HEK293 (cell line): ENCODE results near the gene NEGR1.

Experiments used
- CTCF ChIA-PET: fragments of 350-600 bp; formaldehyde crosslinking; extraction: SDS; loops from one replicate; lab custom pipeline; 2021; ENCODE audit warnings: antibody characterized with exemption; lab: Yijun Ruan, JAX
- POLR2A ChIA-PET: fragments of 300-600 bp; formaldehyde crosslinking; extraction: SDS; loops from one replicate; lab custom pipeline; 2020; ENCODE audit warnings: antibody characterized with exemption, inconsistent platforms; lab: Yijun Ruan, JAX
- H3K27ac ChIP-seq: fragments of 200-500 bp; sonication (Bioruptor generic); 2 replicates; pipeline ENCODE4 v1.5.1; 2014; ENCODE audit warnings: low read depth, low read length, control low read depth, inconsistent platforms; ENCODE audit errors: extremely low read depth
- H3K36me3 ChIP-seq, 2 experiments: fragments of 200-500 bp in 1 of 2; sonication (Bioruptor generic) in 1 of 2; 1 replicate in 1 of 2; 2 replicates in 1 of 2; pipeline ENCODE4 v1.5.1; 2014 to 2017; ENCODE audit warnings: inconsistent platforms in 2 of 2, low read length in 2 of 2; ENCODE audit not compliant: control insufficient read depth in 2 of 2, insufficient read depth in 1 of 2
- H3K4me1 ChIP-seq: fragments of 200-500 bp; sonication (Bioruptor generic); 2 replicates; pipeline ENCODE4 v1.5.1; 2014; ENCODE audit warnings: mild to moderate bottlenecking, low read length, inconsistent platforms; ENCODE audit not compliant: control insufficient read depth, insufficient read depth
- H3K4me3 ChIP-seq: 2 replicates; pipeline ENCODE4 v1.5.1; 2011; ENCODE audit warnings: low read depth, mild to moderate bottlenecking, control low read depth, low read length, moderate library complexity
- H3K9me3 ChIP-seq: fragments of 200-500 bp; sonication (Bioruptor generic); 2 replicates; pipeline ENCODE4 v1.5.1; 2014; ENCODE audit warnings: low read depth, low read length, inconsistent platforms; ENCODE audit not compliant: control insufficient read depth, insufficient read depth
- GLI4 ChIP-seq: fragments of 450-650 bp; formaldehyde crosslinking; IDR thresholded peaks from 2 replicates; pipeline ENCODE4 v1.5.1; 2016; ENCODE audit warnings: missing biosample characterization, missing genetic modification characterization
- HOXA7 ChIP-seq: sonication (generic); formaldehyde crosslinking; IDR thresholded peaks from 2 replicates; pipeline ENCODE4 v1.8.1; 2022; ENCODE audit warnings: missing genetic modification reagents, borderline replicate concordance
- KLF9 ChIP-seq: fragments of 450-650 bp; formaldehyde crosslinking; IDR thresholded peaks from 2 replicates; pipeline ENCODE4 v1.5.1; 2016; ENCODE audit warnings: missing biosample characterization, missing genetic modification characterization, low read depth
- PRDM6 ChIP-seq: fragments of 450-650 bp; formaldehyde crosslinking; IDR thresholded peaks from 2 replicates; pipeline ENCODE4 v1.5.1; 2017; ENCODE audit warnings: missing biosample characterization, missing genetic modification characterization
- REST ChIP-seq: fragments of 450-650 bp; formaldehyde crosslinking; IDR thresholded peaks from 2 replicates; pipeline ENCODE4 v1.5.1; 2016; ENCODE audit warnings: missing biosample characterization, missing genetic modification characterization
- SP3 ChIP-seq: fragments of 450-650 bp; formaldehyde crosslinking; IDR thresholded peaks from 2 replicates; pipeline ENCODE4 v1.5.1; 2016; ENCODE audit warnings: missing biosample characterization, missing genetic modification characterization
- ZFP3 ChIP-seq: fragments of 450-650 bp; formaldehyde crosslinking; IDR thresholded peaks from 2 replicates; pipeline ENCODE4 v1.5.1; 2016; ENCODE audit warnings: low read depth, missing biosample characterization, missing genetic modification characterization
- ZNF138 ChIP-seq: fragments of 450-650 bp; formaldehyde crosslinking; IDR thresholded peaks from 2 replicates; pipeline ENCODE4 v1.5.1; 2016; ENCODE audit warnings: missing biosample characterization, missing genetic modification characterization, borderline replicate concordance
- ZNF23 ChIP-seq: fragments of 450-650 bp; formaldehyde crosslinking; IDR thresholded peaks from 2 replicates; pipeline ENCODE4 v1.5.1; 2016; ENCODE audit warnings: missing biosample characterization, missing genetic modification characterization, borderline replicate concordance
- ZNF335 ChIP-seq: fragments of 450-650 bp; formaldehyde crosslinking; conservative IDR thresholded peaks from 2 replicates; pipeline ENCODE4 v1.5.1; 2016; ENCODE audit warnings: missing biosample characterization, missing genetic modification characterization
- ZNF366 ChIP-seq: fragments of 450-650 bp; formaldehyde crosslinking; conservative IDR thresholded peaks from 2 replicates; pipeline ENCODE4 v1.5.1; 2016; ENCODE audit warnings: missing biosample characterization, missing genetic modification characterization
- ZNF423 ChIP-seq: fragments of 450-650 bp; formaldehyde crosslinking; IDR thresholded peaks from 2 replicates; pipeline ENCODE4 v1.5.1; 2016; ENCODE audit warnings: missing biosample characterization, missing genetic modification characterization
- ZNF521 ChIP-seq: fragments of 450-650 bp; formaldehyde crosslinking; IDR thresholded peaks from 2 replicates; pipeline ENCODE4 v1.5.1; 2017; ENCODE audit warnings: missing biosample characterization, mild to moderate bottlenecking, missing genetic modification characterization
- ZNF530 ChIP-seq: fragments of 450-650 bp; formaldehyde crosslinking; IDR thresholded peaks from 2 replicates; pipeline ENCODE4 v1.5.1; 2016; ENCODE audit warnings: low read depth, missing biosample characterization, missing genetic modification characterization
- ZNF626 ChIP-seq: fragments of 450-650 bp; sonication (Bioruptor Pico); formaldehyde crosslinking; IDR thresholded peaks from 2 replicates; pipeline ENCODE4 v1.5.1; 2018; ENCODE audit warnings: missing biosample characterization, missing genetic modification characterization, inconsistent platforms
- ZNF660 ChIP-seq: fragments of 450-650 bp; IDR thresholded peaks from 2 replicates; pipeline ENCODE4 v1.5.1; 2018; ENCODE audit warnings: missing biosample characterization, mild to moderate bottlenecking, missing genetic modification characterization
- ZNF670 ChIP-seq: fragments of 450-650 bp; formaldehyde crosslinking; IDR thresholded peaks from 2 replicates; pipeline ENCODE4 v1.5.1; 2016; ENCODE audit warnings: missing biosample characterization, missing genetic modification characterization, low read depth
- ZNF677 ChIP-seq: fragments of 450-650 bp; IDR thresholded peaks from 2 replicates; pipeline ENCODE4 v1.5.0; 2018; ENCODE audit warnings: missing biosample characterization, mild to moderate bottlenecking, missing genetic modification characterization, moderate library complexity
- ZNF776 ChIP-seq: fragments of 450-650 bp; formaldehyde crosslinking; IDR thresholded peaks from 2 replicates; pipeline ENCODE4 v1.5.0; 2017; ENCODE audit warnings: missing biosample characterization, missing genetic modification characterization, borderline replicate concordance
- ZSCAN23 ChIP-seq: fragments of 450-650 bp; formaldehyde crosslinking; IDR thresholded peaks from 2 replicates; pipeline ENCODE4 v1.5.1; 2016; ENCODE audit warnings: missing biosample characterization, missing genetic modification characterization
- TF ChIP-seq, protein P1 (sequence below): fragments of 450-650 bp; formaldehyde crosslinking; IDR thresholded peaks from 2 replicates; pipeline ENCODE4 v1.5.1; 2016; ENCODE audit warnings: missing biosample characterization, missing genetic modification characterization
- TF ChIP-seq, protein P2 (sequence below): fragments of 450-650 bp; formaldehyde crosslinking; IDR thresholded peaks from 2 replicates; pipeline ENCODE4 v1.5.1; 2017; ENCODE audit warnings: missing biosample characterization, missing genetic modification characterization

The NEGR1 gene

DNA sequence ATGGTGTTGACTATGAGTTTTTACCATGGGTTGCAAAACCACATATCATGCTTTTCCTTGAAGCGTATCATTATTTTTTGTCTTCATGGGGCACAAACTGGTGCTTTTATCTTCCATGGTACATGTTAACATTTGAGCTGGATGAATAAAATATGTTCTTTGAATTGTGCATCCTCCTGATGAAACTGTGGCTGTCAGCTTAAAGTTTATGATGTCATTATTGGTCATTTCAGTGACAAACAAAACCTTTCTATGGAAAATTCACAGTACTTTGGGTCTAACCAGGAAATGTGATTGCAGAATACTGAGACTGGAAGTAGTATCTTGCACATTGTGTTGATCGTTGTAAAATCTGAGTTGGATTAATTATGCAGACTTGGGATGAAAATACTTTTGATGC lies 909.8 kb downstream of the NEGR1 start:
- TF ChIP-seq ZNF521 (tag by site-specific recombination) (no peak), ZNF626 (tag by site-specific recombination) (no peak), ZSCAN23 (tag by site-specific recombination) (no peak), ZNF423 (no peak), ZNF335 (tag by site-specific recombination) (no peak), ZNF366 (tag by site-specific recombination) (no peak)
- TF ChIP-seq, all 188 proteins: peak for 0
- Histone ChIP-seq H3K4me3 (no peak overlapping the region), H3K36me3 (no peaks in the 10 kb centered on the region)

GRCh38 chr1:71371581-71371980 lies 910.8 kb downstream of the NEGR1 start:
- POLR2A ChIA-PET: no interaction called here
- H3K4me1 ChIP-seq: no peaks in the 10 kb centered on the region
- H3K4me3 ChIP-seq: no peak overlapping the region
- TF ChIP-seq ZNF521 (tag by site-specific recombination): no peak
- TF ChIP-seq, protein P1, sequence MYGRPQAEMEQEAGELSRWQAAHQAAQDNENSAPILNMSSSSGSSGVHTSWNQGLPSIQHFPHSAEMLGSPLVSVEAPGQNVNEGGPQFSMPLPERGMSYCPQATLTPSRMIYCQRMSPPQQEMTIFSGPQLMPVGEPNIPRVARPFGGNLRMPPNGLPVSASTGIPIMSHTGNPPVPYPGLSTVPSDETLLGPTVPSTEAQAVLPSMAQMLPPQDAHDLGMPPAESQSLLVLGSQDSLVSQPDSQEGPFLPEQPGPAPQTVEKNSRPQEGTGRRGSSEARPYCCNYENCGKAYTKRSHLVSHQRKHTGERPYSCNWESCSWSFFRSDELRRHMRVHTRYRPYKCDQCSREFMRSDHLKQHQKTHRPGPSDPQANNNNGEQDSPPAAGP (tag by site-specific recombination): no peak
- TF ChIP-seq HOXA7 (CRISPR knock-in tag): no peak
- TF ChIP-seq ZNF677 (tag by site-specific recombination): no peak
- no peak for TF ChIP-seq REST (tag by site-specific recombination)
- no peak for TF ChIP-seq ZNF138 (tag by site-specific recombination)
- no peak for TF ChIP-seq GLI4 (tag by site-specific recombination)
- no peak for TF ChIP-seq ZFP3 (tag by site-specific recombination)
- no peak for TF ChIP-seq ZNF776
- no peak for TF ChIP-seq SP3 (tag by site-specific recombination)
- TF ChIP-seq PRDM6 (tag by site-specific recombination): no peak
- no peak for TF ChIP-seq KLF9
- no peak for TF ChIP-seq ZNF670 (tag by site-specific recombination)
- TF ChIP-seq, protein P2, sequence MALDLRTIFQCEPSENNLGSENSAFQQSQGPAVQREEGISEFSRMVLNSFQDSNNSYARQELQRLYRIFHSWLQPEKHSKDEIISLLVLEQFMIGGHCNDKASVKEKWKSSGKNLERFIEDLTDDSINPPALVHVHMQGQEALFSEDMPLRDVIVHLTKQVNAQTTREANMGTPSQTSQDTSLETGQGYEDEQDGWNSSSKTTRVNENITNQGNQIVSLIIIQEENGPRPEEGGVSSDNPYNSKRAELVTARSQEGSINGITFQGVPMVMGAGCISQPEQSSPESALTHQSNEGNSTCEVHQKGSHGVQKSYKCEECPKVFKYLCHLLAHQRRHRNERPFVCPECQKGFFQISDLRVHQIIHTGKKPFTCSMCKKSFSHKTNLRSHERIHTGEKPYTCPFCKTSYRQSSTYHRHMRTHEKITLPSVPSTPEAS (tag by site-specific recombination): no peak
- TF ChIP-seq ZNF530: no peak
- TF ChIP-seq ZNF23: no peak
- no peak for TF ChIP-seq ZNF660
- no peaks in the 10 kb centered on the region for H3K9me3 ChIP-seq
- CTCF ChIA-PET: no interaction called here
- no peak overlapping the region for H3K27ac ChIP-seq
- H3K36me3 ChIP-seq: no peaks in the 10 kb centered on the region

More for the DNA sequence above, 909.8 kb downstream of the NEGR1 start:
- no peaks in the 10 kb centered on the region for H3K9me3 ChIP-seq
- no peak overlapping the region for H3K27ac ChIP-seq
- POLR2A ChIA-PET: no interaction called here
- CTCF ChIA-PET: no interaction called here
- no peaks in the 10 kb centered on the region for H3K4me1 ChIP-seq
